ENCODE results near the gene ASMT. TPM values are rescaled to one million over a fixed set of nuclear protein-coding genes. Genes with fewer than 3 reads are reported as not detected.
A peak's percentile ranks its signal among the peaks of the same experiment; 100 is the strongest.

The ASMT gene
- total RNA-seq, 5 donors from 2014 or later (not counting 1 experiment from before 2014, with no cell fraction given) = 0.98 TPM; not detected in 4

DNA sequence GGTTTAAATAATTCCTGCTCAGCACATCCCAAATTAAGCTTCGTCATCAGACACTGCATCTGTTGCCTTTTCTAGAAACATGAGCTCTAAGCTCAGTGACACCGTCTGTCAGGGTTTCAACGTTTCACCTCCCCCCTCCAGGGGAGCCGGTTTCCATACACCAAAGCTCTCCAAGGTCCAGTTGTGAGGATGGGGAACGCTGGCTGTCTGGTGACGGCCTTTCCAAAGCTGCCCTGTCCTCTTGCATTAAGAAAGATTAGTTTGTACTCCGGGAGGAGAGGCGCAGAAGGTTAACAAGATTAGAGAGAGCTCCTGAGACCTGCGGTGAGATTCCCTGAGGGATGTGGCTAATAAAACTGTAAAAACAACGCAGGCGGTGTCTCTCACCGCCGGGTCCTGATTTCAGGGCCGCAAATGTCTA lies 43.2 kb downstream of the ASMT start:
- peak in 3 of 35 experiments; percentile 11 to 50 (median 19) for DNase-seq

DNA sequence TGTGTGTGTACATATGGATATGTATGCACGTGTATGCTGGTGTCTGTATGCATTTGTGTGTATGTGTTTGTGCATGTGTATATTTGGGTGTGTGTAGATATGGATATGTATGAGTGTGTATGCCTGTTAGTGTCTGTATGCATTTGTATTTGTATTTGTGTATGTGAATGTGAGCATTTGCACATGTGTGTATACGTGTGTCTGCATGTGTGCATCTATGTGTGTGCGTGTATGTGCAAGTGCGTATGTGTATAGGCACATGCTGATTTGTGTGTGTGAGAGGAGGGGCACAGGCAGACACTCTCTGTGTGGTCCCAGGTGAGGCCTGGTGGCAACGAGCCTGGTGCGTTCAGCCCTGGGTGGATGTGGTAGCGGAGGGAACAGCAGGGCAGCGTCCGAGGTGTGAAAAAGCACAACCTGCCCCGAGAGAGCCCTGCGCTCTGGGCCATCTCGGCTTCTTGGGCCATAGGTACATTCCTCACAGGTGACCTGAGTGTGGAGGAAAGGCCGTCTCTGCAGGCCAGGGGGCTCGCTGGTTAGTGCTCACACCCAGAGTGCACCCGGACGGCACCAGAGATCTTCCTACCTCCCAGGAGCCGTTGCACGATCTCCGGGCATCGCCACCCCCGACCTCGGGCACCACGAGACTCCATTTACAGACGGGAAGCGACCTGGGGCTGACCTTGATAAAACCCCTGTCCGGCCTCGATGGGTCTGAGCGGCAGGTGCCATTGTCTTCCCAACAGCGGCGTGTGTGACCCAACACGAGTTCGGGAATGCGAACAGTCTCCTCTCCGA lies 45.0 kb downstream of the ASMT start:
- Mint-ChIP-seq H3K27ac (peak overlapping the region in 1 of 2 donors; percentile 9), H3K9me3 (no peaks in the 10 kb centered on the region), H3K4me1 (peaks cover 33 to 44% (median 35%) of the 10 kb centered on the region in 3 donors), H3K27me3 (no peaks in the 10 kb centered on the region), H3K4me3 (peak overlapping the region in 1 of 3 donors; percentile 84), H3K36me3 (peaks cover 8% of the 10 kb centered on the region)
- Histone ChIP-seq H3K4me1 (ENCODE audit: control insufficient read depth in 1 of 2, extremely low read depth in 1 of 2, insufficient read depth in 2 of 2, low read length in 2 of 2) (peaks cover 0 to 69% of the 10 kb centered on the region in 2 experiments), H3K36me3 (ENCODE audit: control insufficient read depth in 2 of 2, extremely low read depth in 1 of 2, insufficient read depth in 1 of 2, low read length in 1 of 2) (peaks cover 0 to 7% of the 10 kb centered on the region in 2 donors), H3K27ac (ENCODE audit: low read length) (no peak overlapping the region), H3K4me3 (ENCODE audit: control insufficient read depth in 1 of 2, extremely low read depth in 1 of 2, low read length in 1 of 2) (no peak overlapping the region), H3K27me3 (replicated peaks in 1 of 2; ENCODE audit: control insufficient read depth in 2 of 2, extremely low read depth in 1 of 2, insufficient read depth in 2 of 2, low read length in 1 of 2) (no peaks in the 10 kb centered on the region), H3K9me3 (no peaks in the 10 kb centered on the region)
- ChIA-PET CTCF (no interaction called here), POLR2A (no interaction called here)
- DNase-seq = no peak
- 98% methylated on average over 29 of the region's 34 CpGs for WGBS (ENCODE audit: insufficient coverage)
- ATAC-seq (replicated peaks in 1 of 4) = no peak

More for the DNA sequence above, 43.2 kb downstream of the ASMT start:
- Mint-ChIP-seq H3K4me3 (peak overlapping the region; percentile 84 to 91 (median 86)), H3K36me3 (peaks cover 2% of the 10 kb centered on the region), H3K4me1 (peaks cover 33 to 39% (median 35%) of the 10 kb centered on the region in 3 donors), H3K27me3 (no peaks in the 10 kb centered on the region), H3K27ac (peak overlapping the region; percentile 94 to 95), H3K9me3 (no peaks in the 10 kb centered on the region)
- H3K27me3 ChIP-seq (replicated peaks in 1 of 2; ENCODE audit: control insufficient read depth in 2 of 2, extremely low read depth in 1 of 2, insufficient read depth in 2 of 2, low read length in 1 of 2) = no peaks in the 10 kb centered on the region
- H3K4me1 ChIP-seq (ENCODE audit: control insufficient read depth in 1 of 2, extremely low read depth in 1 of 2, insufficient read depth in 2 of 2, low read length in 2 of 2) = peaks cover 0 to 59% of the 10 kb centered on the region in 2 experiments
- H3K27ac ChIP-seq (ENCODE audit: low read length) = peak overlapping the region; percentile 93
- H3K36me3 ChIP-seq (ENCODE audit: control insufficient read depth in 2 of 2, extremely low read depth in 1 of 2, insufficient read depth in 1 of 2, low read length in 1 of 2) = peaks cover 0 to 6% of the 10 kb centered on the region in 2 donors
- no peaks in the 10 kb centered on the region for H3K9me3 ChIP-seq
- ATAC-seq (replicated peaks in 1 of 4) = peak in 1 of 4 experiments; percentile 26
- peak overlapping the region; percentile 64 to 76 for H3K4me3 ChIP-seq (ENCODE audit: control insufficient read depth in 1 of 2, extremely low read depth in 1 of 2, low read length in 1 of 2)
- WGBS (ENCODE audit: insufficient coverage) = 27% methylated on average over 6 of the region's 14 CpGs
- ChIA-PET POLR2A (no interaction called here), CTCF (no interaction called here)

DNA sequence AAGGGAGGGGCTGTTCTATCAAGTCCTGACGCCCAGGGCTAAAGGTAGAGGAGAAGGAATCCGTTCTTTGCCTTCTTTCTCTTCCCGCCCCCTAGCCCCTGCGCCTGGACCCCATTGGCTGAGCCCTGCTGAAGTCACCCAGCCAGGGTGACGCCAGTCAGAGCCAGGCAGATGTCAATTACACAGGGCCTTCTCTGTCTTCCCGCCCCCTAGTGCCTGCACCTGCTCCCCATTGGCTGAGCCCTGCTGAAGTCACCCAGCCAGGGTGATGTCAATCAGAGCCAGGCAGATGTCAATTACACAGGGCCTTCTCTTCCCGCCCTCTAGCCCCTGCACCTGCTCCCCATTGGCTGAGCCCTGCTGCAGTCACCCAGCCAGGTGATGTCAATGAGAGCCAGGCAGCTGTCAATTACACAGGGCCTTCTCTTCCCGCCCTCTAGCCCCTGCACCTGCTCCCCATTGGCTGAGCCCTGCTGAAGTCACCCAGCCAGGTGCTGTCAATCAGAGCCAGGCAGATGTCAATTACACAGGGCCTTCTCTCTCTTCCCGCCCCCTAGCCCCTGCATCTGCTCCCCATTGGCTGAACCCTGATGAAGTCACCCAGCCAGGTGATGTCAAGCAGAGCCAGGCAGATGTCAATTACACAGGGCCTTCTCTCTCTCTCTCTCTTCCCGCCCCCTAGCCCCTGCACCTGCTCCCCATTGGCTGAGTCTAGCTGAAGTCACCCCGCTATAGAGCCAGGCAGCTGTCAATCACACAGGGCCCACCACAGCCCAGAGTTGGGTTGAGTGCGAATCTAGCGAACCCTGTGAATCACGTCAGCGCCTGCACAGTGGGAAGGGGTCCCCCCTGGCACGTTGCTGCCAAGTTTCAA lies 46.4 kb downstream of the ASMT start:
- peaks cover 31 to 44% (median 33%) of the 10 kb centered on the region in 3 donors for H3K4me1 Mint-ChIP-seq

DNA sequence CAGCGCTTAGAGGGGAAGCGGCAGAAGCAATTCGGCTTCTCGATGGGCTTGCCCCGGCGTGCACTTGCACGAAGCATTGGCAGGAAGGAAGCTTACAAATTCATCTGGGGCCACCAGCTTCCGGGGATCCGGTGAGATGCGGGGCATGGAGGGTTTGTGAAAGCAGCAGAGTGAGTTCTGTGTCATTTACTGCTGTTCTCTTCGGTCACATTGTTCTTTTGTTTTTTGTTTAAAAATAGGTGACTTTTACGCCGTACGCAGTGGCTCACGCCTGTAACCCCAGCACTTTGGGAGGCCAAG lies 47.0 kb downstream of the ASMT start:
- ChIA-PET CTCF (no interaction called here), POLR2A (no interaction called here)
- ATAC-seq (replicated peaks in 1 of 4) = peak in 3 of 4 experiments; percentile 42 to 65 (median 64)
- H3K27ac Mint-ChIP-seq = peak overlapping the region in 1 of 2 donors; percentile 73
- peaks cover 23% of the 10 kb centered on the region for H3K36me3 Mint-ChIP-seq
- no peaks in the 10 kb centered on the region for H3K27me3 Mint-ChIP-seq
- Histone ChIP-seq H3K4me1 (ENCODE audit: control insufficient read depth in 1 of 2, extremely low read depth in 1 of 2, insufficient read depth in 2 of 2, low read length in 2 of 2) (peaks cover 0 to 62% of the 10 kb centered on the region in 2 experiments), H3K4me3 (ENCODE audit: control insufficient read depth in 1 of 2, extremely low read depth in 1 of 2, low read length in 1 of 2) (peak overlapping the region; percentile 69 to 75), H3K36me3 (ENCODE audit: control insufficient read depth in 2 of 2, extremely low read depth in 1 of 2, insufficient read depth in 1 of 2, low read length in 1 of 2) (peaks cover 0 to 24% of the 10 kb centered on the region in 2 donors), H3K27ac (ENCODE audit: low read length) (peak overlapping the region; percentile 89), H3K27me3 (replicated peaks in 1 of 2; ENCODE audit: control insufficient read depth in 2 of 2, extremely low read depth in 1 of 2, insufficient read depth in 2 of 2, low read length in 1 of 2) (no peaks in the 10 kb centered on the region), H3K9me3 (no peaks in the 10 kb centered on the region)
- H3K4me3 Mint-ChIP-seq = peak overlapping the region in 2 of 3 donors; percentile 69 to 73
- 48% methylated on average over 11 of the region's 15 CpGs for WGBS (ENCODE audit: insufficient coverage)
- H3K9me3 Mint-ChIP-seq = no peaks in the 10 kb centered on the region
- peaks cover 28 to 42% (median 33%) of the 10 kb centered on the region in 3 donors for H3K4me1 Mint-ChIP-seq
- no peak for DNase-seq

More for the DNA sequence above, 46.4 kb downstream of the ASMT start:
- no peaks in the 10 kb centered on the region for H3K27me3 ChIP-seq (replicated peaks in 1 of 2; ENCODE audit: control insufficient read depth in 2 of 2, extremely low read depth in 1 of 2, insufficient read depth in 2 of 2, low read length in 1 of 2)
- WGBS (ENCODE audit: insufficient coverage) = 68% methylated on average over 14 of the region's 16 CpGs
- H3K9me3 ChIP-seq = no peaks in the 10 kb centered on the region
- ATAC-seq (replicated peaks in 1 of 4) (peak; percentile 79 to 89 (median 86)), DNase-seq (peak; percentile 7 to 98 (median 88))
- ChIA-PET CTCF (no interaction called here), POLR2A (no interaction called here)
- Mint-ChIP-seq H3K9me3 (no peaks in the 10 kb centered on the region), H3K36me3 (peaks cover 17% of the 10 kb centered on the region), H3K27me3 (no peaks in the 10 kb centered on the region), H3K4me3 (peak overlapping the region in 2 of 3 donors; percentile 69 to 73), H3K27ac (peak overlapping the region in 1 of 2 donors; percentile 73)
- peaks cover 0 to 66% of the 10 kb centered on the region in 2 experiments for H3K4me1 ChIP-seq (ENCODE audit: control insufficient read depth in 1 of 2, extremely low read depth in 1 of 2, insufficient read depth in 2 of 2, low read length in 2 of 2)
- peaks cover 0 to 19% of the 10 kb centered on the region in 2 donors for H3K36me3 ChIP-seq (ENCODE audit: control insufficient read depth in 2 of 2, extremely low read depth in 1 of 2, insufficient read depth in 1 of 2, low read length in 1 of 2)
- peak overlapping the region; percentile 69 to 75 for H3K4me3 ChIP-seq (ENCODE audit: control insufficient read depth in 1 of 2, extremely low read depth in 1 of 2, low read length in 1 of 2)
- peak overlapping the region; percentile 89 for H3K27ac ChIP-seq (ENCODE audit: low read length)

DNA sequence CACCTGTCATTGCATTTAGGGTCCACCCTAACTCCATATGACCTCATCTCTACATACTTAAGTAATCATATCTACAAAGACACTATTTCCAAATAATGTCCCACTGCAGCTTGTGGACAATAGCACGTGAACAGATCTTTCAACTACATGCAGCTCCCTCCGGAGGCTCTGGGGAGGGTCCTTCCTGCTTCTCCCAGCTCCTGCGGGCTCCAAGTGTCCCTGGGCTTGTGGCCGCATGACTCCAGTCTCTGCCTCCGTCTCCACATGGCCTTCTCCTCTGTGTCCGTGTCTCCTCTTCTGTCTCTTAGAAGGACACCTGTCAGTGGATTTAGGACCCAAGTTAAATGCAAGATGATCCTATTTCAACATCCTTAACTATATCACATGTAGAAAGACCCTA lies 52.7 kb downstream of the ASMT start:
- no peaks in the 10 kb centered on the region for H3K9me3 Mint-ChIP-seq
- WGBS (ENCODE audit: insufficient coverage) = 77% methylated on average over 6 of the region's 6 CpGs
- peaks cover 0 to 7% (median 0%) of the 10 kb centered on the region in 3 donors for H3K4me1 Mint-ChIP-seq
- peaks cover 29% of the 10 kb centered on the region for H3K36me3 Mint-ChIP-seq
- Histone ChIP-seq H3K27ac (ENCODE audit: low read length) (no peak overlapping the region), H3K4me3 (ENCODE audit: control insufficient read depth in 1 of 2, extremely low read depth in 1 of 2, low read length in 1 of 2) (no peak overlapping the region), H3K4me1 (ENCODE audit: control insufficient read depth in 1 of 2, extremely low read depth in 1 of 2, insufficient read depth in 2 of 2, low read length in 2 of 2) (peaks cover 0 to 15% of the 10 kb centered on the region in 2 experiments), H3K27me3 (replicated peaks in 1 of 2; ENCODE audit: control insufficient read depth in 2 of 2, extremely low read depth in 1 of 2, insufficient read depth in 2 of 2, low read length in 1 of 2) (no peaks in the 10 kb centered on the region), H3K36me3 (ENCODE audit: control insufficient read depth in 2 of 2, extremely low read depth in 1 of 2, insufficient read depth in 1 of 2, low read length in 1 of 2) (peaks cover 17 to 34% of the 10 kb centered on the region in 2 donors), H3K9me3 (no peaks in the 10 kb centered on the region)
- ATAC-seq (replicated peaks in 1 of 4) = no peak
- H3K4me3 Mint-ChIP-seq = no peak overlapping the region
- ChIA-PET CTCF (no interaction called here), POLR2A (no interaction called here)
- no peak for DNase-seq
- no peaks in the 10 kb centered on the region for H3K27me3 Mint-ChIP-seq
- H3K27ac Mint-ChIP-seq = no peak overlapping the region

DNA sequence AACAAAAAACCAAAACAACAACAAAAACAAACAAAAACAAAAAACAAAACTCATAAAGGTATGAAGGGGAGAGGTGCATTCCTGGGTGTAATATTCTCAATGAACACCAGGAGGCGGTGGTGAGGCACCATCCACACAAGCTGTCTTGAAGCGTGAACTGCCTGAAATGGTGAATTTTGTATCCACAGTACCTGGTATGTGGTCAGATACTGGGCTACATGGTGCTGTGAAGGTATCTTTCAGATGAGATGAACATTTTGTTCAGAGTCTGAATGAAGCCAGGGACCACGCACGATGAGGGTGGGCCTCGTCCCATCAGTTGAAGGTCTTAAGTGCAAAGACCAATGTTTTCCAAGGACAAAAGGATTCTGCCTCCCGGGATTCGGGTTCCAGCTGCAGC lies 58.5 kb downstream of the ASMT start:
- Histone ChIP-seq H3K27me3 (replicated peaks in 1 of 2; ENCODE audit: control insufficient read depth in 2 of 2, extremely low read depth in 1 of 2, insufficient read depth in 2 of 2, low read length in 1 of 2) (no peaks in the 10 kb centered on the region), H3K9me3 (no peaks in the 10 kb centered on the region), H3K4me3 (ENCODE audit: control insufficient read depth in 1 of 2, extremely low read depth in 1 of 2, low read length in 1 of 2) (no peak overlapping the region), H3K36me3 (ENCODE audit: control insufficient read depth in 2 of 2, extremely low read depth in 1 of 2, insufficient read depth in 1 of 2, low read length in 1 of 2) (peaks cover 11 to 17% of the 10 kb centered on the region in 2 donors), H3K27ac (ENCODE audit: low read length) (no peak overlapping the region), H3K4me1 (ENCODE audit: control insufficient read depth in 1 of 2, extremely low read depth in 1 of 2, insufficient read depth in 2 of 2, low read length in 2 of 2) (no peaks in the 10 kb centered on the region)
- Mint-ChIP-seq H3K9me3 (no peaks in the 10 kb centered on the region), H3K36me3 (no peaks in the 10 kb centered on the region), H3K27me3 (no peaks in the 10 kb centered on the region), H3K27ac (no peak overlapping the region), H3K4me3 (no peak overlapping the region), H3K4me1 (peaks cover 0 to 6% (median 0%) of the 10 kb centered on the region in 3 donors)
- ChIA-PET CTCF (no interaction called here), POLR2A (no interaction called here)
- 81% methylated on average over 6 of the region's 7 CpGs for WGBS (ENCODE audit: insufficient coverage)
- DNase-seq (peak in 23 of 35 experiments; percentile 9 to 77 (median 26)), ATAC-seq (replicated peaks in 1 of 4) (no peak)
